Activated CD8-positive, alpha-beta memory T cell treated with anti-CD3 and anti-CD28 coated beads, Interleukin-2, amount 50 U/mL, for 1 hour (primary cell): ENCODE data around the gene P4HA3.
"Not testable (repeated sequence)": the region's sequence is repeated elsewhere in the genome, so short reads cannot be mapped to it uniquely, and the experiment has no call there.

Experiments used
- DNase-seq: peaks from one replicate; pipeline ENCODE4 v3.0.0-alpha.2; 2020; ENCODE audit errors: extremely low read depth

Gene P4HA3

DNA sequence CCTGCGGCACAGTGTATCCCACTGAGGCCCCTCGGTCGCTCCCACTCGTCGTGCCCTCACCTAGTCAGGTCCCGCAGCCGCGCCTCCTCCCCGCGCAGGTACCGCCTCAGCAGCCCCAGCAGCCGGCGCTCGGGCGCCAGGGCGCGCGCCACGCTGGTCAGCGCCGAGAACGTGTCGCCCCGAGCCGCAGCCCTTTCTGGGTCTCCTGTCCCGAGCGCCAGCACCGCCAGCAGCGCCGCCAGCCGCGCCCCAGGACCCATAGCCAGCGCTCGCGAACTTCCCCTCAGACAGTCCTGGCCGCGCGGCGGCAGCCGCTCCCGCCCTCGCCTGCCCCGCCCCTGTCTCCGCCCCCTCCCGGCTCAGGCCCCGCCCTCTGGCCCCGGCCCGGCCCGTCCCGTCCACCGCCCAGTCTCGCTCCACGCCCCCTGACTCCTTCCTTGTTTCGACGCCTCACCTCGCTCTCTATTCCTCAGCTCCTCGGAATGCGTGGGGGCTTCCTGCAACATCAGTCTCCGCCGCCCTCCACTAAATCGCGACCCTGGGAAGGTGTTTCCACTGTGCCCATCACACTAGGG, at the start of gene P4HA3:
Gene P4HA3 (minus strand): TSS at position 289 of the 575 bp plus-strand sequence. CDS start 29 bp downstream, at position 260.
- no peak for DNase-seq

DNA sequence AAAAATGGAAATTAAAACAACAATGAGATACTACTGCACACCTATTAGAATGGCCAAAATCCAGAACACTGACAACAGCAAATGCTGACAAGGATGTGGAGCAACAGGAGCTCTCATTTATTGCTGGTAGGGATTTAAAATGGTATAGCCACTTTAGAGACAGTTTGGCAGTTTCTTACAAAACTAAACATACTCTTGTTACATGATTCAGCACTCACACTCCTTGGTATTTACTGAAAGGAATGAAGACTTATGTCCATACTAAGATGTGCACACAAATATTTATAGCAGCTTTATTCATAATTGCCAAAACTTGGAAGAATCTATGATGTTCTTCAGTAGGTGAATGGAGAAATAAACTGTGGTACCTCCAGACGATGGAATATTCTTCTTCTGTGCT, 46.0 kb upstream of the P4HA3 start:
- no peak for DNase-seq

DNA sequence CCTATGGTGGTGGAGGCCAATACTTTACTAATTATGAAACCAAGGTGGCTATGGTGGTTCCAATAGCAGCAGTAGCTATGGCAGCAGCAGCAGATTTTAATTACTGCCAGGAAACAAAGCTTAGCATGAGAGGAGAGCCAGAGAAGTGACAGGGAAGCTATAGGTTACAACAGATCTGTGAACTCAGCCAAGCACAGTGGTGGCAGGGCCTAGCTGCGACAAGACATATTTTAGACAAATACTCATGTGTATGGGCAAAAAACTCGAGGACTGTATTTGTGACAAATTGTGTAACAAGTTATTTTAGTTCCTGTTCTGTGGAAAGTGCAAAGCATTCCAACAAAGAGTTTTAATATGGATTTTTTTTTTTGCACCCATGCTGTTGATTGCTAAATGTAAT, 44.2 kb upstream of the P4HA3 start:
- DNase-seq: no peak

DNA sequence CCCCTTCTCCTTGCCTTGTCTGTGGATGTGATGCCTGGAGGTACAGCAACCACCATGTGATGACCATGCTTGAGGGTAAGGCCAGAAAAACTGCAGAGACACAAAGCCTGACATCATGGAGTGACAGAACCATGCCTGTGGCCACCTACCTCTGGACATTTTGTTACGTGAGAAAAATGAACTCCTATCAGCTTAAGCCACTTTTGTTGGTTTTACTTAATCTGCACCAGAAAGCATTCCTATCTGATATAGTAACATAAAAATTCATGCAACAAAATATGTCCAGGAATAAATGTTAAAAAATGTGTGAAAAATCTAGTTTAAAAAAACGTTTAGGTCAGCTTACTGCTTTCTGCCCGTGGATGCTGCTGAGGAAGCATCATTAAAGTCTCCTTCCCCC, 42.6 kb upstream of the P4HA3 start:
- no peak for DNase-seq

- no peak for DNase-seq
Observed at GRCh38 chr11:74347381-74347780, 35.9 kb upstream of the P4HA3 start.

DNA sequence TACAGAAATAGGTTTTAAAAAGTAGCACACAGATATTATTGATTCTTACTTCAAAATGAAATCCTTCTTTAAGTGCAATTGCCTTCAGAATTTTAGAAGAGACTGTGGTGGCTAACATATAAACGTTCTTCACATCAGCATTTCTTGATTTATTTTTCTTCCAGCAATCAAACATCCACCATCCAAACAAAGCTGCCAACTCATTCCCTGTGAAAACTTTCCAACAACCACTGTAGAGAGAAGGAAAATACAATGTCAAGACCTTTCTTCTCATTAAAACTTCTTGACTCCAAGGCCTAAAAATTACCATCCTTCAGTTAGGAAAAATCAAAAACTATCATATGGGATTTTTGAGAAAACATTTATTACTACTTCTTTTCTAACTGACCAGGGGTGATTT, 34.0 kb upstream of the P4HA3 start:
- no peak for DNase-seq

DNA sequence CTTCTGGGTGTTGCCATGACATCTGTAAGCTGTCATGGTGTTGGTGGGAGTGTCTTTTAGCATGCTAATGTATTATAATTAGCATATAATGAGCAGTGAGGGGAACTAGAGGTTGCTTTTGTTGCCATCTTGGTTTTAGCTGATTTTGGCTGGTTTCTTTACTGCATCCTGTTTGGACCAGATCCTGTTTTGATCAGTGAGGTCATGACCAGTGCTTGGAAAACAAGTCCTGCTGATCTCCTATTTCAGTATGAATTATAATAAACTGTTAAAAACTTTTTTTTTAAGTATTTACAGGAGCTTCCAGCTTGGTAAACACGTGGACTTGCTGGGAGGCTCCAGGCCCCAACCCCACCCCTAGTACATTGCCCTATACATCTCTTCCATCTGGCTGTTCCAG, 30.5 kb upstream of the P4HA3 start:
- DNase-seq: no peak

DNA sequence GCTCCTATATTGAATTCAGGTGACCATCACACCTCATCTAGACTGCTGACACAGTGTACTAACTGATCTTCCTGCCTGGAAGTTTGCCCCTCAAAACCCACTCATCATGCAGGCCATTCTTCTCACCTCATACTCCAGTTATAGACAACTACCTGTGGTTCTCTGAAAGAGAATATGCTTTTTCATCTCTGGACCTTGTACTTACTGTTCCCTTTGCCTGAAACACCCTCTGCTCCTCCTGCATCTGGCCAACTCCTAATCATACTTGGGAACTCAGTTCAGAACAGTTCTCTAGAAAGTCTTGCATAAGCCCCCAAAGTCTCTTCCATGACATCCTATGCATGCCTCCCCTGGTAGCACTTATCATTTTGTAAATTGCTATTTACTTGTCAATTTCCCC, 28.2 kb upstream of the P4HA3 start:
- no peak for DNase-seq

GRCh38 chr11:74338963-74339362, 27.5 kb upstream of the P4HA3 start:
- DNase-seq: no peak

GRCh38 chr11:74333193-74333592, 21.8 kb upstream of the P4HA3 start:
- no peak for DNase-seq

GRCh38 chr11:74332291-74332690, 20.9 kb upstream of the P4HA3 start:
- DNase-seq: no peak

DNA sequence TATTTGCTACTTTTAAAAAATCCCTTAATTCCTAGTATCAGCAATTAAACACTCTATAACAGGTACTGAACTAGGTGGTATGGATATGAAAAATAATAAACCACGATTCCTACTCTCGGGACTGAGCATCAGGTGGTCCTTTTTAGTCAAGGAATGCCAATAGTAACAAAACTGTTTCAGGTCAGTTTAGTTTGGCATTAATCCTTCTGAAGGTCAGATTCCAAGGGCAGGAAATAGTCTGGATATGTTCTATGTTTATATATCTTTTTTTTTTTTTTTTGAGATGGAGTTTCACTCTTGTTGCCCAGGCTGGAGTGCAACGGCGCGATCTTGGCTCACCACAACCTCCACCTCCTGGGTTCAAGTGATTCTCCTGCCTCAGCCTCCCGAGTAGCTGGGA, 19.6 kb upstream of the P4HA3 start:
- not testable (repeated sequence) for DNase-seq

GRCh38 chr11:74330075-74330858, 18.8 kb upstream of the P4HA3 start:
- no peak for DNase-seq

DNA sequence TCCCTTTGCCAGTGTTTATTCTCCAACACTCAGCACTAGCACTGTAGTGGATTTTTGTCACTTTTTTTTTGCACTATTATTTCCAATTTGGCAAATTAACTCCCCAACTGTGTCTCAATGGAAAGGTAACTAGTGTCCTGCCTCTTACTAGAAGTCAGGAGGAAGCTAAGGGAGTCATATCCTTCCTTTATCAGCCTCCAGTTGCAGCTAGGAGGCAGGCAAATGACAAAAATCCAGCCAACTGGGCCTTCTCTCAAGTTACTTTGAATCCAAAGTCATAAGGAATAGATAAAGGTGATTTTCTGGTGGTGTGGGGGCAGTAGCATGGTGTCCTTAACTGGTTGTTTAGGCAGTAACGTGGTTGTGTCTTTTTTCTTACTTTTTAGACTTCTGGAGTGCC, 15.6 kb upstream of the P4HA3 start:
- no peak for DNase-seq

DNA sequence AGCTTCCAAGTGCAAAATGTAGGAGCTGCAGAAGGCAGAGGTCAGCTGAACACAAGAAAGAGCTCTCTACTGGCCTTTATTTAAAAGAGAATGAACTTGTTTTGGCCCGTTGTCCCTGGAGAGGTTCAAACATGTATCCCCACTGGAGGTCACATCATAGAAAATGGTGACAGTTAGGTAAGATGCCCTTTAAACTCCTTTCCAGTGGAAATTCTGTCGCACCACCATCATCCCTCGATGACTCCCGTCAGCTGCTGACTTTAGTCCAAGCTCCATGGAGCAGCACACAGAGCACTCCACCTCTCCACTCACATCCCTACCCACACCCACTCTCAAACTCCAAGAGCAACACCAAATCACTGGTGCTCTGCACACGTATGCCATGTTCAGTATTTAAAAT, 15.2 kb upstream of the P4HA3 start:
- no peak for DNase-seq

DNA sequence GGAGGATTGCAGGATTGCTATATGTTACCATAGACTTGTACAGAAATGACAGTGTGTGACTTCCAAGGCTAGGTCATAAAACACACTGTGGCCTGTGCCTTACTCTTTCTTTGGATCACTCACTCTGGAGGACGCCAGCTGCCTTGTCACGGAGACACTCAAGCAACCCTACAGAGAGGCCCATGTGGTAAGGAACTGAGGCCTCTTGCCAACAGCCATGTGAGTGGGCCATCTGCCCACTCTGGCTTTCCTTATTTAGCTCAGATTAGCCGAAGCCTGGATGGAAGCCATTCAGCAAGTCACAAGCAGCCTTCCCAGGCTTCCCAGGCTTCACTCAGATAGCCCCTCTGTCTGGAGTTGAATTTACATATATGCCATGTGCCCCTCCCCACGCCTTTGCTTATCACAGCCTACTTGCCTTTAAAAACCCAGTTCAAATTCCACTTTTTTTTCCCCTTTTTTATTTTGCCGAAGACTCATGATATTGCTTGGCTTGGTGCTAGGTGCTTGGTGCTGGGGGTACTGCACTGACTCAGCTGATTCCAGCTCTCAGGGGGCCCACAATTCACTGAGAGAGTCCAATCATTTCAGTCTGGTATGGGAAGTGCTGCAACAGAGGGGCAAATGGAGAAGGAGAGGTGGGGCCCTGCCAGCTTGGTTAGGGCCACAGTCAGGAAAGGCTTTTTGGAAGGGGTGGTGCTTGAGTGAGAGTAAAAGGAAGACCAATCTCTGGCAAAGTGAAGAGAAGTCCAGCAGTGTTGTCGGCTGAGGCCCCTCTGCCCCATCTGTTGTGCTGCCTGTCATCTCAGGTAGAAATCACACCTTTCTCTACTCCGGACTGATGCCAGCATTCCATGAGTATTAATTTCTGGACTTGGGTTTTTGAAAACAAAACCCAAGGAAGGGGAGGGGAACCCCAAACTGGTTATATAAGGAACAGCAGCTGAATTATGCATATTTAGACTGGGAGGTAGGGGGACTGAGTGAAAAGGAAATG, 14.5 kb upstream of the P4HA3 start:
- no peak for DNase-seq

DNA sequence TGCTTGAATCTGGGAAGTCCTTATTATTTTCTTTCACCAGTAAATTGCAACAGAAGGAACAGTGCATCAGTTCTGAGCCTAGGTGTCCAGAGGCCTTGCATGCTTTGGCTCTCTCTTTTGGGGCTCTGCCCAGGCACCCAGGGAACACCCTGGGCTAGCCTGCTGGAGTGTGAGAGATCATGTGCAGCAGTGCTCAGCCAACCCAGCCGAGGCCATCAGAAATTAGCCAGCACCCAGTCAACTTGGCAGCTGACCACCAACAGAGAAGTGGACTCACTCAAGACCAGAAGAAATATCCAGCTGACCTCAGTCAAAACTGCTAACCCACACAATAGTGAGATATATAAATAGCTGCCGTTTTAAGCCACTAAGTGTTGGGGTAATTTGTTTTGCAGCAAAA, 11.2 kb upstream of the P4HA3 start:
- DNase-seq: no peak

- no peak for DNase-seq
Observed at GRCh38 chr11:74321487-74322188, 10.2 kb upstream of the P4HA3 start.

- DNase-seq: no peak
Observed at GRCh38 chr11:74320538-74320937, 9.1 kb upstream of the P4HA3 start.

GRCh38 chr11:74319139-74319816, 7.8 kb upstream of the P4HA3 start:
- DNase-seq: no peak

DNA sequence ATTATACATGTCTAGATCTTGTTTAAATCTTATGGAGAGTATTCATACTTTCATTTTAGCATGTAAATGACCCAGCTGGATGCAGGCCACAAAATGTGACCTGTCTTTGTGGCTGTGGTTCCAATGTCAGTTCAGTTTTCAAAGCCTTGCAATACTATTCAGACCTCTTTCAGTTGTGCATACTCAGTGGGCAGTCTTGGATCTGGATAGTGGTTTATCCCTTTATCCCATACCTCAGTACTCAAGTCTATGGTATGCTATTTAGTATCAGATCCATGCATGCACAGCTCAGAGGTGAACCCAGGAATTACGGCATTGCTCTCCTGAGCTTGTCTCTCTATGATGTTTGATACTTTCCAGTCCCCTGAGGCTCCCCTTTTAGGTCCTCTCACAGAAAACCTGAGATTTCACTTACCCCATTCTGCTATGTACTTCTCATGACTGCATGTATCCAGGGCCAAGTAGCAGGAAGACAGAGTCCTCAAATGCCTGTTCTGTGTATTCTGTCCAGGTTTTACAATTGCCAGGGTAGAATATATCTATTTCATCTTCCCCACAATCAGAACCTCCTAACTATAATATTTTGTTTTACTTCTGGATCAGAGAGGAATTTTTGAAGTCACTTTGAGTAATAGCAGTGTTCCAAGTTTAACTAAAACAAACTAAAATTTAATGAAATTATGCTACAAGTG, 6.9 kb upstream of the P4HA3 start:
- no peak for DNase-seq
